Mucosa of stomach (tissue), 1 donor: ENCODE data around the gene BDH1.

Source experiments
- H3K27me3 ChIP-seq: one replicate; pipeline ENCODE4 v1.7.0; 2013; ENCODE audit warnings: mild to moderate bottlenecking, low read length; ENCODE audit not compliant: control insufficient read depth, insufficient read depth
- H3K36me3 ChIP-seq: one replicate; pipeline ENCODE4 v1.7.0; 2013; ENCODE audit warnings: low read length; ENCODE audit not compliant: control insufficient read depth, insufficient read depth
- H3K4me1 ChIP-seq: one replicate; pipeline ENCODE4 v1.7.0; 2013; ENCODE audit warnings: mild to moderate bottlenecking, low read length; ENCODE audit not compliant: control insufficient read depth, insufficient read depth
- H3K4me3 ChIP-seq: one replicate; pipeline ENCODE4 v1.7.0; 2013; ENCODE audit warnings: low read length
- H3K9ac ChIP-seq: one replicate; pipeline ENCODE4 v1.7.0; 2013; ENCODE audit warnings: mild to moderate bottlenecking, low read length, moderate library complexity
- H3K9me3 ChIP-seq: one replicate; pipeline ENCODE4 v1.7.0; 2013; ENCODE audit warnings: mild to moderate bottlenecking, low read length, moderate library complexity; ENCODE audit not compliant: control insufficient read depth
- donor health status: Pancreatic carcinoma.

BDH1 gene

DNA sequence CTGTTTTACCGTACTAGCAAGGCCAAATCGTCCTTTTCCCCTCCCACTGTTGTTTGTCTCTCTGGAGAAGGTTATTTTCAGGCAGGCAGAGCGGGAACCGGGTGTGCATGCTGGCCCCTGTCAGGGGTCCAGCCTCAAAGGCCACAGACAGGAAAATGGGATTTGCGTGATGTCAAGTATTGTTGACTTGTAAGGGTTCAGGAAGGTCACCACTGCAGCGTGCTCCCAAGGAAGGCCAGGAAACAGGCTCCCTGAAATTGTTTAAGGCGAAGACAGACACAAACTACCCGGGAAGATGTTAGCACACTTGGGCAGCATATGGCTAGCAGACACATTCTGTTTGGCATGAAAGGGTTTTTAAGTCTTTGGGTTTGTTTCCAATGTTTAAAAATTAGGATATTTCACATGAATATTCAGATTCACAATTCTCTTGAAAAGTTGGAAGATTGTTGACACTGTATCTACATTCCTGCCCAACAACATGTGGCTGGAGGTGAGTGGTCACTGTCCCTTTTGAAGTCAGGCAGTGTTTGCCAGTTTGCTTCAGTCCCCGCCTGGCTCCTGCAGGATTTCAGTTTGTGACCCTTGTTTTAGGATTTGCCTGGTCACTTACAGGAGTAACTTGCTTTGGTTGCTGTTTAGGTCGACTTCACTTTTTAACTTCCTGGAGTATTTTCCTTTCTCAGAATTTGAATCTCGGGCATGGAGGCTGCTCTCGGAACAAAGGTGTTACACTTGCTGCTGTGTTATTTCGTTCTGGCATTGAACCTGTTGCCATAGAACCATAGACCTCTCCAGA lies 90.4 kb downstream of the BDH1 start:
- H3K4me3 ChIP-seq, result no peak overlapping the region
- no peaks in the 10 kb centered on the region for H3K36me3 ChIP-seq
- H3K4me1 ChIP-seq, result peaks cover 14% of the 10 kb centered on the region
- no peaks in the 10 kb centered on the region for H3K9me3 ChIP-seq
- H3K9ac ChIP-seq, result no peak overlapping the region
- H3K27me3 ChIP-seq, result no peaks in the 10 kb centered on the region

GRCh38 chr3:197464794-197465193 lies 91.0 kb downstream of the BDH1 start:
- Histone ChIP-seq H3K4me1 (peaks cover 14% of the 10 kb centered on the region), H3K9me3 (no peaks in the 10 kb centered on the region), H3K36me3 (no peaks in the 10 kb centered on the region)

DNA sequence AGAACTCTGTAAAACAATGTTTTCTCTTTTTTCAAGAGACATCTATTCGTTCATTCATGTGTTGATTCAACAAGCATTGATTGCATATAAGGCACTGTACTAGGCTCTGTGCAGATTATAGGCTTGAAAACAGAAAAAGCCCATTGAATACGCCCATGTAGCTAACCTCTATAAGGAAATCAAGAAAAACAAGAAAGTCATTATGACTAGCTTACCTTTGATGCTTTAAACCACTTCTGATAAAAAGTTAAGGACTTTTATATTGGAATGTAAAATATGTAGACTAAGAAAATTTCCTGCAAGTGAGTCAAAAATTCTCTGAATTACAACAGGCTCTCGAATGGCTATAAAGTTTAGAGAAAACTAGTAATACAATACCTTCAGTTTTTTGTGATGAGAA lies 92.5 kb downstream of the BDH1 start:
- no peak overlapping the region for H3K4me3 ChIP-seq
- no peaks in the 10 kb centered on the region for H3K36me3 ChIP-seq
- peaks cover 8% of the 10 kb centered on the region for H3K4me1 ChIP-seq
- H3K9ac ChIP-seq, result no peak overlapping the region
- H3K27me3 ChIP-seq, result no peaks in the 10 kb centered on the region
- no peaks in the 10 kb centered on the region for H3K9me3 ChIP-seq

More at GRCh38 chr3:197464794-197465193, 91.0 kb downstream of the BDH1 start:
- Histone ChIP-seq H3K27me3 (no peaks in the 10 kb centered on the region), H3K4me3 (no peak overlapping the region), H3K9ac (no peak overlapping the region)

DNA sequence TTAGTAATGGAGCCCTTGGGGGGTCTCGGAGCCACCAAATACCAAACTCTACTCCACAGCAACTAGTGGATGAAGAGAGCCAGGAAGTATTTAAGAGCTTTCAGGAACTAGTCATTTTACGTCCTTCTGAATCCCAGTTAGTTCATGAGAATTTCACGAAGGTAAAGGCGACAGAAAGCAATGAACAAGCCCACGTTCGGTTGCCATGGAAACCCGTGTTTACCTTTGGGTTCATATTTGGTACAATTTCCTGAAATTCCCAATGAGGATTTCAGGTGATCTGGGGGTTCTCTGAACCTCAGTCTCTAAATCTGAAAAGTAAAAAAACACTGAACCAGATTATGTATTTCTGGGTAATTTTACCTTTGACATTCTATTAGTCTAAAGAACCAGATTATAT lies 93.0 kb downstream of the BDH1 start:
- Histone ChIP-seq H3K9ac (no peak overlapping the region), H3K27me3 (no peaks in the 10 kb centered on the region), H3K4me3 (no peak overlapping the region), H3K4me1 (peaks cover 12% of the 10 kb centered on the region), H3K36me3 (no peaks in the 10 kb centered on the region), H3K9me3 (no peaks in the 10 kb centered on the region)

GRCh38 chr3:197460639-197461038 lies 95.1 kb downstream of the BDH1 start:
- H3K9ac ChIP-seq, result no peak overlapping the region
- no peak overlapping the region for H3K4me3 ChIP-seq
- no peaks in the 10 kb centered on the region for H3K36me3 ChIP-seq
- H3K9me3 ChIP-seq, result no peaks in the 10 kb centered on the region
- peaks cover 13% of the 10 kb centered on the region for H3K4me1 ChIP-seq
- no peaks in the 10 kb centered on the region for H3K27me3 ChIP-seq

GRCh38 chr3:197460002-197460401 lies 95.8 kb downstream of the BDH1 start:
- no peaks in the 10 kb centered on the region for H3K27me3 ChIP-seq
- peaks cover 13% of the 10 kb centered on the region for H3K4me1 ChIP-seq
- H3K9ac ChIP-seq, result no peak overlapping the region
- H3K9me3 ChIP-seq, result no peaks in the 10 kb centered on the region
- H3K36me3 ChIP-seq, result no peaks in the 10 kb centered on the region
- no peak overlapping the region for H3K4me3 ChIP-seq
